ENCODE measurements around the gene CNIH2.
"Not testable (repeated sequence)": the region's sequence is repeated elsewhere in the genome, so short reads cannot be mapped to it uniquely, and the experiment has no call there.

Gene CNIH2

GRCh38 chr11:66277471-66278362, at the start of gene CNIH2:
CNIH2 (plus strand) TSS chr11:66278175; CDS start chr11:66278457, 282 bp downstream.
- DNase-seq = peak in 1 of 2 donors; percentile 43

DNA sequence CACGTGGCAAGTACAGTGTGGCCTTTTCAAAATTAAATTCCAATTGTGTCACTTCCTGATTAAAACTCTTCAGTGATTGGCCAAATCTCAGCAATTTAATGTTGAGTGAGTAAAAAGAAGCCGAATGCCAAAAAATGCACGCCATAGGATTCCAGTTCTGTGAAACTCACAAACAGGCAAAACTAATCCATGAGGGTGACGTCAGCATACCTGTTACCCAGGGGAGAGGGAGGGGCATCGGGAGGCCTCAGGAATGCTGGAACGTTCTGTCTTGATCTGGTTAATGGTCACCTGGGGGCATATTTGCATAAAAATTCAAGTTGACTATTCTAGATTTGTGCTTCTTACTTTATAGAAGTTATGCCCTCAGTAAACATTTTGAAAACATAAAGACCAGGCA, 49.5 kb upstream of the CNIH2 start:
- no peak for DNase-seq

DNA sequence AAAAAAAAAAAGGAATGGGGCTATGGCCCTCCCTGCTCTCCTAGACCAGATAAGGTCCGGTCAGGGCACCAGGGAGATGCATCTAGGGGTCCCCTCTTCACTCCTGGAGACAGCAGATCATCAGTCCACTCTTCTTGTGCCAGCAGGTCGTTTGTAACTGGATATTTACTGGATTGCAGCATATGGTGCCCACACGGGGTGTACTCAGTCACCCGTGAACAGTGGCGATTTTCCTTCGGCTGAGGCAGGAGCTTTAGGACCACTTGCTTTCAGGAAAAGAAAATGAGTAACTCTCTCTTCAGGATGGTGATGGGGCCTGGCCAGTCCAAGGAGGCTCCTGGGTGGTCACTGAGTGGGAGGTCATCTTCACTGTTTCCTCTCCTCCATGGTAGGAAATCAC, 47.8 kb upstream of the CNIH2 start:
- DNase-seq = no peak

DNA sequence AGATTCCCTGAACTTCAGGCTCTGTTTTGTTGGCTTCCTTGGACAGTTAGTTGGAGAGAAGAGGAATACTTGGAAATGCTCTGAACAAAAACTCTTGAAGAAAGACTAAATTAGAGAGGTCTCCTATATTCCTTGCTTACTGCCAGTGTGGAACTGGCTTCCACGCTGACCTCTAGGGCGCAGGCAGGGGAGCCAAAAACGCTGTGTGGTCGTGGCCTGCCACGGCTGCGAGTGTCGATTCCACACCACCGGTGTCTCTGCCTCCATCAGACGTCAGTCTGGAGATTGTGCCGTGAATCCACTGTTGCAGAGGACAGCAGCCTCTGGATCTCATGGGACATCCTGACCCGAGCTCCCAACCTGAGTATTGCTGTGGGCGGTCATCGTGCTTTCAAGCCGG, 47.0 kb upstream of the CNIH2 start:
- no peak for DNase-seq

- DNase-seq = no peak
These were observed 46.4 kb upstream of the CNIH2 start for GRCh38 chr11:66231561-66231960.

- no peak for DNase-seq
These were observed 45.2 kb upstream of the CNIH2 start for GRCh38 chr11:66232769-66233168.

DNA sequence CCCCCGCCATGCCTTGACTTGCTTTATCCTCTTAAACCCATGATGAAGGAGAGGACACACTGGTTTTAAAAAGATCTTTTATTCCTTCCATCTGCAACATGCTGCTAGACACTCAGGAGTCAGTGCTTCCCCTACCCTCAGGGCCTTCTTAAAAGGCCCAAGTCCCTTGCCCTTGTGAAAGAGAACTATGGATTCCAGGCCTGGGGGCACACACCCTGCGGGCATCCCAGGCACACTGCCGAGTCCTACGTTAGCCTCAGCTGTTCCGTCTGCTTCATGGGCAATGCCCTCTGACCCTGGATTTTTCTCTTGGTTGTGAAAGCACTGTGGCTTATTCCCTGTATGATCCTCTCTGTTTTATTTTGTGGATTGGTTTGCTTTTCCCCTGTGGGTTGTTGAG, 44.7 kb upstream of the CNIH2 start:
- DNase-seq = no peak

- DNase-seq = no peak
These were observed 42.8 kb upstream of the CNIH2 start for GRCh38 chr11:66235141-66235540.

DNA sequence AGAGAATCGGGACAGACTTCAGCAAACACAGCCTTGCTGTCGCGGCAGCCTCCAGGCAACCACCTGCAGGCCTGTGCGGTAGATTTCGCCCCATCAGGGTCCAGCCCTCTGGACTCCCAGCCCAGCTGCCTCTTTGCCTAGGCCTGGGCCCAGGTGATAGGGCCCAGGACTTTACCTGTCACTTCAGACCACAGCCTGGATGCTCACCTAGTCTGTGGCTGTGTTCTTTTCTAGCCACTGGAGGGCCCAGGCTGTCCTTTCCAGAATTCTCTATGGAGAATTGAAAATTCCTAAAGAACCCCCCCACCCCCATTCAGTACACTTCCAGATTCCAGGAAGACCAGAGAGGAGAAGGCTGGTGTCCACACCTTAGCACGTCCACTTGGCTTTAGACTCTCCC, 40.1 kb upstream of the CNIH2 start:
- DNase-seq = no peak

- no peak for DNase-seq
These were observed 39.1 kb upstream of the CNIH2 start for GRCh38 chr11:66238786-66239413.

- no peak for DNase-seq
These were observed 38.5 kb upstream of the CNIH2 start for GRCh38 chr11:66239511-66239910.

- DNase-seq = no peak
These were observed 37.8 kb upstream of the CNIH2 start for GRCh38 chr11:66239998-66240780.

- DNase-seq = no peak
These were observed 37.2 kb upstream of the CNIH2 start for GRCh38 chr11:66240781-66241136.

DNA sequence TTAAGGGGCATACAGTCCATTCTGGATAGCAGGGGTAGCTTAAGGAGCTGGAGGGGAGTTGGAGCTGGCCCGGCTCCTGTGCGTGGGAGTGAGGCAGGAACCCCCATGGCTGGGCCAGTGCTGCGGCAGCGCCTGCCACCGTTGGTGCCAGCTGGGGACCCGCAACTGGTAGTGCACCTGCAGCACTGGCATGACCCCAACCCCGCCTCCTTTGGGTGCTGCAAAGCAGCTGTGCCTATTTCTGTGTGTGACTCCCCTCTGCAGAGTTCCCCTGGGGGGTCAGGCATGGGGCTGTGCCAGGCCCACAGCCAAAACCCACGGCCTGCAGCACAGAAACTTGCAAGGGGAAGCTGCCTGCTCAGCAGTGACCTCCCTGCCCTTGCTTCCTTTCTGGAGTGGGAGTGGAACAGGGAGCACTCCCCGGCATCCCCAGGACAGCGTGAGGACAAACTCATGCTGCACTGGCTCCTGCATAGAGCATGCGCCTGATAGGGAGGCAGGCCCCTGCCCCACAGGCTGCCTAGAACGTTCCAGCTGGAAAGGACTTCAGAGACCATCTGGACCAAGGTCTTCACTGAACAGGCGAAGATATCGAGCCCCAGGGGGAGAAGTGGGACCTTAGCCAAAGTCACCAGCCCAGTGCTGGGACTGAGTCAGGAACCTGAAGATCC, 35.7 kb upstream of the CNIH2 start:
- DNase-seq = no peak

GRCh38 chr11:66243782-66244535, 34.0 kb upstream of the CNIH2 start:
- no peak for DNase-seq

DNA sequence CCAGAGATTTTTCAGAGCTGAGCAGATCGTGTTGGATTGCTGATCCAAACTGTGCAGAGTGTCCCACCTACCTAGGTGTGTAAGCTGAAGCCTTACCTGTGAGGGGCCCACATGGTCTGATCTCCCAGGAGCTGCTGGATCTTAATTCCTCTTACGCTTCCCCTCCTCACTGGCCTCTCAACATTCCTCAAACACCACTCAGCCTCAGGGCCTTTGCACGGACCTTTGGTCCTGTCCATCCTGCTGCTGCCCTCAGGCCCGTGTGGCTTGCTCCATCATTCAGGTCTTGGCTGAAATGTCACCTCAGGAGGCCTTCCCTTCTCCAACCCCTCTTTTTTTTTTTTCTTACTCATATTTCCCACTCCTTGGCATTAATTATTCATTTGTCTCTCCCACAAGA, 30.7 kb upstream of the CNIH2 start:
- no peak for DNase-seq

DNA sequence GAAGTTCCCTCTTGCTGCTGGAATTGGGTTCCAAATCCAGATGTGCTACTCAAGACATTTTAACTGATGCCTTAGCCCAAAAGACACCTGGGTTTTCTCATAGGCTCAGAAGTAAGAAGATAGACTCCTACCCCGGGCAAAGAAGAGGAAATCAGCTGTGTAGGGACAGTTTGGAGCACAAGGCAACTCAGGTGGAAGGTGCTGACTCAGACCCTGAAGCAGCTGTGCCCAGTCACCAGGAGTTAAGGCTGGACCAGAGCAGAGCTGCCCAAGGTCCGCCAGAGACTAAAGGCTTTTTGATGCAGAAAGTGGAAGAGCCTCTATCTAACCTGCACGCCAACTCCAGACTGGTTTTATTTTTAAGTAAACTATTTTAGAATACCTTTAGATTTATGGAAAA, 30.2 kb upstream of the CNIH2 start:
- no peak for DNase-seq

DNA sequence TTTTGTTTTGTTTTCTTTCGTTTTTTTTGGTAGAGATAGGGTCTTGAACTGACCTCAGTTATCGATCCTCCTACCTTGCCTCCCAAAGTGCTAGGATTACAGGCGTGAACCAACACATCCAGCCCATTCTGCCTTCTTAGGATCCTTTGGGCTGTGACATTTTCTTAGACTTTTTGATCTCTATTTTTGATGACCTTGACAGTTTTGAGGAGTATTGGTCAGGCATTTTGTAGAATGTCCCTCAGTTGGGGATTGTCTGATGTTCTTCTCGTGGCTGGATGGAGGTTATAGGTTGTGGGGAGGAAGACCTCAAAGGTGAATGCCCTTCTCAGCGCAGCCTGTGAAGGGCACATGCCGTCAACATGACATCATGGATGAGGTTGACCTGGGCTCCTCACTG, 29.1 kb upstream of the CNIH2 start:
- DNase-seq = no peak

GRCh38 chr11:66251809-66252208, 26.2 kb upstream of the CNIH2 start:
- DNase-seq = no peak

- DNase-seq = not testable (repeated sequence)
These were observed 24.9 kb upstream of the CNIH2 start for GRCh38 chr11:66253081-66253480.

DNA sequence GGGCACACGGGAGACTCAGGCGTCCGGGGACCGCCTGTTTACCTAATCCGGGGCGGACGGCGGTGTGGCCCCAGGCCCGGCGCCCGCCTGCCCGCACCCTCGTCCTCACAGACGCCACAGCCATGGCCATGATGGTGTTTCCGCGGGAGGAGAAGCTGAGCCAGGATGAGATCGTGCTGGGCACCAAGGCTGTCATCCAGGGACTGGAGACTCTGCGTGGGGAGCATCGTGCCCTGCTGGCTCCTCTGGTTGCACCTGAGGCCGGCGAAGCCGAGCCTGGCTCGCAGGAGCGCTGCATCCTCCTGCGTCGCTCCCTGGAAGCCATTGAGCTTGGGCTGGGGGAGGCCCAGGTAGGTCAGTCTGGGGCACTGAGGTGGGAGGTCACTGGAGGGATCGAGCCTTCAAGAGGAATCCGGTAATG, 19.5 kb upstream of the CNIH2 start:
- no peak for DNase-seq

- DNase-seq = no peak
These were observed 18.8 kb upstream of the CNIH2 start for GRCh38 chr11:66259225-66259624.
